Stimulated activated naive CD8-positive, alpha-beta T cell treated with anti-CD3 and anti-CD28 coated beads, Interleukin-15, Interleukin-2, amounts not matched to agents 100 ng/mL and 50 ng/mL, for 24 hours (primary cell): ENCODE measurements around the gene THEM4.
"Not testable (repeated sequence)": the region's sequence is repeated elsewhere in the genome, so short reads cannot be mapped to it uniquely, and the experiment has no call there.

Source experiments
- H3K27ac Mint-ChIP-seq: one replicate; pipeline ENCODE4 v1.8.0; 2021; ENCODE audit warnings: mild to moderate bottlenecking, mixed read lengths
- H3K27me3 Mint-ChIP-seq: one replicate; pipeline ENCODE4 v1.8.0; 2021; ENCODE audit warnings: mixed read lengths
- H3K36me3 Mint-ChIP-seq: one replicate; pipeline ENCODE4 v1.8.0; 2021; ENCODE audit warnings: low read depth, mixed read lengths
- H3K4me1 Mint-ChIP-seq: one replicate; pipeline ENCODE4 v1.8.0; 2021; ENCODE audit warnings: low read depth, mixed read lengths
- H3K4me3 Mint-ChIP-seq: one replicate; pipeline ENCODE4 v1.8.0; 2021; ENCODE audit warnings: mild to moderate bottlenecking, mixed read lengths
- H3K9me3 Mint-ChIP-seq: one replicate; pipeline ENCODE4 v1.8.0; 2021; ENCODE audit warnings: mixed read lengths

THEM4 gene

GRCh38 chr1:151914076-151914475 is 4.8 kb upstream of the THEM4 start:
- H3K4me3 Mint-ChIP-seq = no peak overlapping the region

GRCh38 chr1:151912973-151913372 is 3.7 kb upstream of the THEM4 start:
- H3K27ac Mint-ChIP-seq = no peak overlapping the region
- H3K4me1 Mint-ChIP-seq = peaks cover 14% of the 10 kb centered on the region
- H3K36me3 Mint-ChIP-seq = peaks cover 10% of the 10 kb centered on the region
- no peaks in the 10 kb centered on the region for H3K9me3 Mint-ChIP-seq
- no peaks in the 10 kb centered on the region for H3K27me3 Mint-ChIP-seq
- no peak overlapping the region for H3K4me3 Mint-ChIP-seq

More at GRCh38 chr1:151914076-151914475, 4.8 kb upstream of the THEM4 start:
- Mint-ChIP-seq H3K36me3 (no peaks in the 10 kb centered on the region), H3K9me3 (no peaks in the 10 kb centered on the region), H3K4me1 (peaks cover 5% of the 10 kb centered on the region), H3K27ac (no peak overlapping the region), H3K27me3 (no peaks in the 10 kb centered on the region)

GRCh38 chr1:151908228-151908691 is 1.1 kb downstream of the THEM4 start:
- peak overlapping the region; percentile 84 for H3K27ac Mint-ChIP-seq
- H3K27me3 Mint-ChIP-seq = no peaks in the 10 kb centered on the region
- H3K4me1 Mint-ChIP-seq = peaks cover 58% of the 10 kb centered on the region
- peak overlapping the region; percentile 86 for H3K4me3 Mint-ChIP-seq
- peaks cover 11% of the 10 kb centered on the region for H3K9me3 Mint-ChIP-seq
- H3K36me3 Mint-ChIP-seq = peaks cover 50% of the 10 kb centered on the region

GRCh38 chr1:151907363-151908139 is 1.8 kb downstream of the THEM4 start:
- Mint-ChIP-seq H3K4me3 (peak overlapping the region; percentile 86), H3K4me1 (peaks cover 58% of the 10 kb centered on the region), H3K36me3 (peaks cover 54% of the 10 kb centered on the region), H3K27me3 (no peaks in the 10 kb centered on the region), H3K9me3 (peaks cover 11% of the 10 kb centered on the region), H3K27ac (peak overlapping the region; percentile 84)

- Mint-ChIP-seq H3K4me1 (peaks cover 59% of the 10 kb centered on the region), H3K36me3 (peaks cover 66% of the 10 kb centered on the region)
- not testable (repeated sequence) for H3K4me3 Mint-ChIP-seq
Observed at GRCh38 chr1:151906324-151906645, 3.0 kb downstream of the THEM4 start.

GRCh38 chr1:151905443-151906323 is 3.6 kb downstream of the THEM4 start:
- peak overlapping the region; percentile 85 for H3K4me3 Mint-ChIP-seq
- H3K27me3 Mint-ChIP-seq = not testable (repeated sequence)
- peaks cover 72% of the 10 kb centered on the region for H3K36me3 Mint-ChIP-seq
- peaks cover 22% of the 10 kb centered on the region for H3K9me3 Mint-ChIP-seq
- H3K27ac Mint-ChIP-seq = peak overlapping the region; percentile 99
- peaks cover 64% of the 10 kb centered on the region for H3K4me1 Mint-ChIP-seq

More at GRCh38 chr1:151906324-151906645, 3.0 kb downstream of the THEM4 start:
- not testable (repeated sequence) for H3K27ac Mint-ChIP-seq, H3K27me3 Mint-ChIP-seq
- H3K9me3 Mint-ChIP-seq = peaks cover 19% of the 10 kb centered on the region

- H3K27ac Mint-ChIP-seq = peak overlapping the region; percentile 99
Observed at GRCh38 chr1:151905070-151905442, 4.3 kb downstream of the THEM4 start.

GRCh38 chr1:151902858-151903257 is 6.5 kb downstream of the THEM4 start:
- Mint-ChIP-seq H3K4me1 (peaks cover 77% of the 10 kb centered on the region), H3K9me3 (peaks cover 35% of the 10 kb centered on the region), H3K36me3 (peaks cover 85% of the 10 kb centered on the region), H3K27ac (no peak overlapping the region), H3K4me3 (no peak overlapping the region), H3K27me3 (no peaks in the 10 kb centered on the region)

More at GRCh38 chr1:151905070-151905442, 4.3 kb downstream of the THEM4 start:
- Mint-ChIP-seq H3K4me1 (peaks cover 70% of the 10 kb centered on the region), H3K9me3 (peaks cover 29% of the 10 kb centered on the region), H3K27me3 (no peaks in the 10 kb centered on the region), H3K36me3 (peaks cover 79% of the 10 kb centered on the region), H3K4me3 (peak overlapping the region; percentile 85)

GRCh38 chr1:151900804-151901203 is 8.5 kb downstream of the THEM4 start:
- Mint-ChIP-seq H3K4me1 (peaks cover 74% of the 10 kb centered on the region), H3K36me3 (peaks cover 73% of the 10 kb centered on the region), H3K9me3 (peaks cover 28% of the 10 kb centered on the region)
- H3K27ac Mint-ChIP-seq, H3K27me3 Mint-ChIP-seq, H3K4me3 Mint-ChIP-seq: not testable (repeated sequence)

- Mint-ChIP-seq H3K4me3 (peak overlapping the region; percentile 63), H3K36me3 (peaks cover 71% of the 10 kb centered on the region), H3K27me3 (no peaks in the 10 kb centered on the region), H3K4me1 (peaks cover 51% of the 10 kb centered on the region), H3K9me3 (peaks cover 24% of the 10 kb centered on the region), H3K27ac (peak overlapping the region; percentile 83)
Observed at GRCh38 chr1:151898519-151898991, 10.8 kb downstream of the THEM4 start.

GRCh38 chr1:151897991-151898431 is 11.3 kb downstream of the THEM4 start:
- peaks cover 73% of the 10 kb centered on the region for H3K36me3 Mint-ChIP-seq
- H3K27me3 Mint-ChIP-seq = no peaks in the 10 kb centered on the region
- peaks cover 24% of the 10 kb centered on the region for H3K9me3 Mint-ChIP-seq
- no peak overlapping the region for H3K27ac Mint-ChIP-seq
- H3K4me1 Mint-ChIP-seq = peaks cover 48% of the 10 kb centered on the region
- peak overlapping the region; percentile 63 for H3K4me3 Mint-ChIP-seq

- Mint-ChIP-seq H3K27me3 (no peaks in the 10 kb centered on the region), H3K4me3 (no peak overlapping the region), H3K36me3 (peaks cover 64% of the 10 kb centered on the region), H3K27ac (no peak overlapping the region), H3K9me3 (no peaks in the 10 kb centered on the region), H3K4me1 (peaks cover 39% of the 10 kb centered on the region)
Observed at GRCh38 chr1:151893176-151893924, 16.0 kb downstream of the THEM4 start.

GRCh38 chr1:151892190-151892589 is 17.1 kb downstream of the THEM4 start:
- no peak overlapping the region for H3K4me3 Mint-ChIP-seq
- H3K9me3 Mint-ChIP-seq = no peaks in the 10 kb centered on the region
- peaks cover 28% of the 10 kb centered on the region for H3K4me1 Mint-ChIP-seq
- H3K27ac Mint-ChIP-seq = peak overlapping the region; percentile 65
- H3K27me3 Mint-ChIP-seq = no peaks in the 10 kb centered on the region
- H3K36me3 Mint-ChIP-seq = peaks cover 72% of the 10 kb centered on the region

- peaks cover 21% of the 10 kb centered on the region for H3K4me1 Mint-ChIP-seq
- H3K27me3 Mint-ChIP-seq = no peaks in the 10 kb centered on the region
- peak overlapping the region; percentile 65 for H3K27ac Mint-ChIP-seq
- no peaks in the 10 kb centered on the region for H3K9me3 Mint-ChIP-seq
- H3K4me3 Mint-ChIP-seq = no peak overlapping the region
- H3K36me3 Mint-ChIP-seq = peaks cover 76% of the 10 kb centered on the region
Observed at GRCh38 chr1:151891512-151891911, 17.8 kb downstream of the THEM4 start.
